Measurements from ENCODE around the gene RC3H1. TPM values are rescaled to one million over a fixed set of nuclear protein-coding genes. Genes with fewer than 3 reads are reported as not detected.

Gene RC3H1
- polyA plus RNA-seq, 2 of the 4 experiments (the other 2 are of a cell fraction), result 4.0 to 12.7 TPM

DNA sequence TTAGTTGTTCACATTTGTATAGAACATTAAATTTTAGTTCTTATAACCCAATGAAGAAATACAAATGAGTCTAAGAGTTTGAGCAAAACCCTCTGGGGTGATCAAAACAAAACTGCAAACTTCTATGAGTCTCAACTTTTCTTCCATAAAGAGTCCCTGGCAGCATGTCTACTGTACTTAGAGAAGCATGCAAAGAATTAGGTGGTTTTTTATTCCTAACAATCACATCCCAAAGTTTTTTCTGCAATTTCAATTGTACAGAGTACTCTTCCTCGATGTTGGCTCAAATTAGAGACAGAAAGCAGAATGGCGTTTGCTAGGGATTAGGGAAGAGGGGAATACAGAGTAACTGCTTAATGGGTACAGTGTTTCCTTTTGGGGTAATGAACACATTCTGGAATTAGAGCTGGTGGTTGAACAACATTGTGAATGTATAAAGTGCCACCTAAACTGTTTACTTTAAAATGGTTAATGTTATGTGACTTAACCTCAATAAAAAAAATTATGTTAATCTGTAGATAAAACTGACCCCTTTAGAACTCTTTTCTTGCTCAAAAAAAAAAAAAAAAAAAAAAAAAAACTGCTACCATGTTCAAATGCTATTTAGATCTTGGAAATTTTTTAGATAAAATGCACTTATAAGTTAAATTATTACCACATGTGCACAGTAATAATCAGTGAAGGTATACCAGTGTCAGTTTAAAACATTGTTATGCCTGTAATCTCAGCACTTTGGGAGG lies 4.8 kb downstream of the RC3H1 start:
- H3K4me2 ChIP-seq, result peak overlapping the region; percentile 18; the same call in 2 of the 3 replicates
- POLR2A ChIA-PET, result interaction anchor here (0.8 kb wide), 1 partner anchor 149 kb away, joined by 3 read pairs; the partner anchor contains the start of gene ZBTB37

DNA sequence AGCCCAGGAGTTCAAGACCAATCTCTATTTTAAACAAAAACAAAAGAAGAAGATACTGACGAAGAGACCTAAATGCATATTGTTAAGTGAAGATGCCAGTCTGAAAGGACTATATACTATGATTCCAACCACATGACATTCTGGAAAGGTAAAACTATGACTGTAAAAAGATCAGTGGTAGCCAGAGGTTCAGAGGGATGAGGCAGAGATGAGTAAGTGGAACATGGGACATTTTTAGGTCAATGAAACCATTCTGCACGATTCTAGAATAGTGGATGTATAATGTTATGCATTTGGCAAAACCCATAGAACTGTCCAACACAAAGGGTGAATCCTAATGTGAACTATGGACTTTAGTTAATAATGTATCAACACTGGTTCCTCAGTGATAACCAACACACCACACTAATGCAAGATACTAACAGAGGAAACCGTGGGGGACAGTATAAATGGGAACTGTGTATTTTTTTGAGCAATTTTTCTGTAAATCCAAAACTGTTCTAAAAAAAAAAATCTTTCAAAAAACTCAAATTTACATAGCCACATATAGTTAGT lies 8.2 kb downstream of the RC3H1 start:
- ChIA-PET CTCF (no interaction called here), POLR2A (no interaction called here)
- FAIRE-seq, result no peak
- Histone ChIP-seq H3K4me3 (no peak overlapping the region), H3K4me1 (peaks cover 26% of the 10 kb centered on the region; the same call in 2 of the 3 replicates), H3K27ac (no peak overlapping the region), H3K9me3 (no peaks in the 10 kb centered on the region), H3K4me2 (no peak overlapping the region)
- TF ChIP-seq, protein P1, sequence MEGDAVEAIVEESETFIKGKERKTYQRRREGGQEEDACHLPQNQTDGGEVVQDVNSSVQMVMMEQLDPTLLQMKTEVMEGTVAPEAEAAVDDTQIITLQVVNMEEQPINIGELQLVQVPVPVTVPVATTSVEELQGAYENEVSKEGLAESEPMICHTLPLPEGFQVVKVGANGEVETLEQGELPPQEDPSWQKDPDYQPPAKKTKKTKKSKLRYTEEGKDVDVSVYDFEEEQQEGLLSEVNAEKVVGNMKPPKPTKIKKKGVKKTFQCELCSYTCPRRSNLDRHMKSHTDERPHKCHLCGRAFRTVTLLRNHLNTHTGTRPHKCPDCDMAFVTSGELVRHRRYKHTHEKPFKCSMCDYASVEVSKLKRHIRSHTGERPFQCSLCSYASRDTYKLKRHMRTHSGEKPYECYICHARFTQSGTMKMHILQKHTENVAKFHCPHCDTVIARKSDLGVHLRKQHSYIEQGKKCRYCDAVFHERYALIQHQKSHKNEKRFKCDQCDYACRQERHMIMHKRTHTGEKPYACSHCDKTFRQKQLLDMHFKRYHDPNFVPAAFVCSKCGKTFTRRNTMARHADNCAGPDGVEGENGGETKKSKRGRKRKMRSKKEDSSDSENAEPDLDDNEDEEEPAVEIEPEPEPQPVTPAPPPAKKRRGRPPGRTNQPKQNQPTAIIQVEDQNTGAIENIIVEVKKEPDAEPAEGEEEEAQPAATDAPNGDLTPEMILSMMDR (IDR thresholded peaks at IDR 0.05), result no peak
- TF ChIP-seq CHD4 (IDR thresholded peaks at IDR 0.05; ENCODE audit: borderline replicate concordance), result no peak
- TF ChIP-seq, protein P2, sequence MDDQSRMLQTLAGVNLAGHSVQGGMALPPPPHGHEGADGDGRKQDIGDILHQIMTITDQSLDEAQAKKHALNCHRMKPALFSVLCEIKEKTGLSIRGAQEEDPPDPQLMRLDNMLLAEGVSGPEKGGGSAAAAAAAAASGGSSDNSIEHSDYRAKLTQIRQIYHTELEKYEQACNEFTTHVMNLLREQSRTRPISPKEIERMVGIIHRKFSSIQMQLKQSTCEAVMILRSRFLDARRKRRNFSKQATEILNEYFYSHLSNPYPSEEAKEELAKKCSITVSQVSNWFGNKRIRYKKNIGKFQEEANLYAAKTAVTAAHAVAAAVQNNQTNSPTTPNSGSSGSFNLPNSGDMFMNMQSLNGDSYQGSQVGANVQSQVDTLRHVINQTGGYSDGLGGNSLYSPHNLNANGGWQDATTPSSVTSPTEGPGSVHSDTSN (IDR thresholded peaks at IDR 0.05), result no peak
- no peak for TF ChIP-seq CEBPB (IDR thresholded peaks at IDR 0.05)
- no peak for TF ChIP-seq EP300 (IDR thresholded peaks at IDR 0.05)
- TF ChIP-seq, protein P3, sequence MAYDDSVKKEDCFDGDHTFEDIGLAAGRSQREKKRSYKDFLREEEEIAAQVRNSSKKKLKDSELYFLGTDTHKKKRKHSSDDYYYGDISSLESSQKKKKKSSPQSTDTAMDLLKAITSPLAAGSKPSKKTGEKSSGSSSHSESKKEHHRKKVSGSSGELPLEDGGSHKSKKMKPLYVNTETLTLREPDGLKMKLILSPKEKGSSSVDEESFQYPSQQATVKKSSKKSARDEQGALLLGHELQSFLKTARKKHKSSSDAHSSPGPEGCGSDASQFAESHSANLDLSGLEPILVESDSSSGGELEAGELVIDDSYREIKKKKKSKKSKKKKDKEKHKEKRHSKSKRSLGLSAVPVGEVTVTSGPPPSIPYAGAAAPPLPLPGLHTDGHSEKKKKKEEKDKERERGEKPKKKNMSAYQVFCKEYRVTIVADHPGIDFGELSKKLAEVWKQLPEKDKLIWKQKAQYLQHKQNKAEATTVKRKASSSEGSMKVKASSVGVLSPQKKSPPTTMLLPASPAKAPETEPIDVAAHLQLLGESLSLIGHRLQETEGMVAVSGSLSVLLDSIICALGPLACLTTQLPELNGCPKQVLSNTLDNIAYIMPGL (CRISPR knock-in tag; IDR thresholded peaks at IDR 0.05; ENCODE audit: borderline replicate concordance), result no peak
- TF ChIP-seq MAFK (IDR thresholded peaks at IDR 0.05; ENCODE audit: partially characterized antibody), result no peak
- TF ChIP-seq, protein P4, sequence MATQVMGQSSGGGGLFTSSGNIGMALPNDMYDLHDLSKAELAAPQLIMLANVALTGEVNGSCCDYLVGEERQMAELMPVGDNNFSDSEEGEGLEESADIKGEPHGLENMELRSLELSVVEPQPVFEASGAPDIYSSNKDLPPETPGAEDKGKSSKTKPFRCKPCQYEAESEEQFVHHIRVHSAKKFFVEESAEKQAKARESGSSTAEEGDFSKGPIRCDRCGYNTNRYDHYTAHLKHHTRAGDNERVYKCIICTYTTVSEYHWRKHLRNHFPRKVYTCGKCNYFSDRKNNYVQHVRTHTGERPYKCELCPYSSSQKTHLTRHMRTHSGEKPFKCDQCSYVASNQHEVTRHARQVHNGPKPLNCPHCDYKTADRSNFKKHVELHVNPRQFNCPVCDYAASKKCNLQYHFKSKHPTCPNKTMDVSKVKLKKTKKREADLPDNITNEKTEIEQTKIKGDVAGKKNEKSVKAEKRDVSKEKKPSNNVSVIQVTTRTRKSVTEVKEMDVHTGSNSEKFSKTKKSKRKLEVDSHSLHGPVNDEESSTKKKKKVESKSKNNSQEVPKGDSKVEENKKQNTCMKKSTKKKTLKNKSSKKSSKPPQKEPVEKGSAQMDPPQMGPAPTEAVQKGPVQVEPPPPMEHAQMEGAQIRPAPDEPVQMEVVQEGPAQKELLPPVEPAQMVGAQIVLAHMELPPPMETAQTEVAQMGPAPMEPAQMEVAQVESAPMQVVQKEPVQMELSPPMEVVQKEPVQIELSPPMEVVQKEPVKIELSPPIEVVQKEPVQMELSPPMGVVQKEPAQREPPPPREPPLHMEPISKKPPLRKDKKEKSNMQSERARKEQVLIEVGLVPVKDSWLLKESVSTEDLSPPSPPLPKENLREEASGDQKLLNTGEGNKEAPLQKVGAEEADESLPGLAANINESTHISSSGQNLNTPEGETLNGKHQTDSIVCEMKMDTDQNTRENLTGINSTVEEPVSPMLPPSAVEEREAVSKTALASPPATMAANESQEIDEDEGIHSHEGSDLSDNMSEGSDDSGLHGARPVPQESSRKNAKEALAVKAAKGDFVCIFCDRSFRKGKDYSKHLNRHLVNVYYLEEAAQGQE (IDR thresholded peaks at IDR 0.05), result no peak
- no peak for TF ChIP-seq HDAC2 (IDR thresholded peaks at IDR 0.05)
- TF ChIP-seq NR3C1 (IDR thresholded peaks at IDR 0.05), result no peak
- WGBS (ENCODE audit: missing lambda C conversion rate), result 56% methylated on average over 3 of the region's 3 CpGs
- ATAC-seq, result no peak; a peak in 1 of 6 replicates
- DNase-seq (ENCODE audit: low read depth in 1 of 2, low spot score in 1 of 2), result no peak

More for the DNA sequence above, 4.8 kb downstream of the RC3H1 start:
- Histone ChIP-seq H3K4me1 (peaks cover 45% of the 10 kb centered on the region; the same call in 2 of the 3 replicates), H3K4me3 (no peak overlapping the region), H3K27ac (no peak overlapping the region), H3K9me3 (no peaks in the 10 kb centered on the region)
- DNase-seq (ENCODE audit: low read depth in 1 of 2, low spot score in 1 of 2) (no peak), FAIRE-seq (no peak), ATAC-seq (no peak)
- WGBS (ENCODE audit: missing lambda C conversion rate), result 47% methylated on average over 2 of the region's 2 CpGs
- no peak for TF ChIP-seq POLR2A (IDR thresholded peaks at IDR 0.05; ENCODE audit: low read length)
- no peak for TF ChIP-seq HOXB5 (CRISPR knock-in tag; IDR thresholded peaks at IDR 0.05)
- TF ChIP-seq, protein P3 (CRISPR knock-in tag; IDR thresholded peaks at IDR 0.05; ENCODE audit: borderline replicate concordance), result no peak
- TF ChIP-seq ESRRA (IDR thresholded peaks at IDR 0.05; ENCODE audit: borderline replicate concordance, low read length), result no peak
- TF ChIP-seq HOXB13 (CRISPR knock-in tag; IDR thresholded peaks at IDR 0.05; ENCODE audit: low read depth), result no peak
- TF ChIP-seq MAFK (IDR thresholded peaks at IDR 0.05; ENCODE audit: partially characterized antibody), result no peak
- no peak for TF ChIP-seq NR3C1 (IDR thresholded peaks at IDR 0.05)
- CTCF ChIA-PET, result interaction anchor here (0.6 to 0.7 kb wide), 2 partner anchors 24 to 66 kb away, joined by 3 read pairs; no protein-coding TSS in a partner anchor
